Right lobe of liver (tissue), 6 donors: Measurements from ENCODE around the gene ZNF598. TPM values are rescaled to one million over a fixed set of nuclear protein-coding genes. Genes with fewer than 3 reads are reported as not detected.
A peak's percentile ranks its signal among the peaks of the same experiment; 100 is the strongest.

Experiments used
- ATAC-seq, 4 donors: fragments of 200-7000 bp; cut with Tn5 transposase; one replicate each; pipeline ENCODE4 v1.9.1; 2020; ENCODE audit warnings: mild to moderate bottlenecking in 4 of 4, moderate library complexity in 4 of 4
- DNase-seq, 3 donors: peaks; one replicate each; pipeline ENCODE4 v3.0.0-alpha.2; 2020
- H3K27ac ChIP-seq, 3 donors: fragments of 200-600 bp; one replicate each; pipeline ENCODE4 v1.8.0; 2022
- H3K27me3 ChIP-seq, 2 donors: fragments of 200-600 bp; one replicate each; pipeline ENCODE4 v1.8.0; 2022
- H3K36me3 ChIP-seq, 4 donors: fragments of 200-600 bp; sonication (generic) in 1 of 4; one replicate each; pipeline versions ENCODE4 v1.5.1 to v1.8.0; 2017 to 2022; ENCODE audit warnings: control low read depth in 1 of 4
- H3K4me1 ChIP-seq, 4 donors: fragments of 200-600 bp; sonication (generic) in 1 of 4; one replicate each; pipeline versions ENCODE4 v1.5.1 to v1.8.0; 2017 to 2022; ENCODE audit warnings: control low read depth in 1 of 4
- H3K4me3 ChIP-seq, 3 donors: fragments of 200-600 bp; one replicate each; pipeline ENCODE4 v1.8.0; 2022
- H3K9me3 ChIP-seq, 4 donors: fragments of 200-600 bp; sonication (generic) in 1 of 4; one replicate each; pipeline versions ENCODE4 v1.5.1 to v1.8.0; 2017 to 2022; ENCODE audit warnings: control low read depth in 1 of 4
- CTCF ChIP-seq, 4 donors: fragments of 200-600 bp in 3 of 4; fragments of 450-650 bp in 1 of 4; IDR thresholded peaks; one replicate each; pipeline versions ENCODE4 v1.5.1 to v1.8.0; 2016 to 2022; ENCODE audit warnings: antibody characterized with exemption in 4 of 4, mild to moderate bottlenecking in 2 of 4
- POLR2A ChIP-seq: fragments of 450-650 bp; IDR thresholded peaks from one replicate; pipeline ENCODE4 v1.6.1; 2017; ENCODE audit warnings: antibody characterized with exemption, mild to moderate bottlenecking
- WGBS: methylation state at CpG from one replicate; pipeline ENCODE4 v1.1.6; 2018; ENCODE audit warnings: low coverage, low lambda C conversion rate; ENCODE audit not compliant: insufficient coverage; ENCODE audit errors: missing lambda C conversion rate; 5-methylcytosine and 5-hydroxymethylcytosine counted together
- intact Hi-C, 2 donors: fragments of 100-400 bp; cut with DNase I; formaldehyde crosslinking; loops; one replicate each; pipeline versions ENCODE4 v1.11.2 to v1.14.1; 2022
- total RNA-seq, 6 experiments: library from RNA; depleted of rRNA in 2 of 6; stranded (reverse); fragments of >200 nt in 2 of 6; fragmentation: NEBNext Ultra II Directional in 3 of 6; extraction: Animal tissue kit (Norgen Biotek cat#: 25700) in 3 of 6; gene quantifications; one replicate each; pipeline versions ENCODE4 v1.1.0 to v1.2.4, GENCODE V29; 2016 to 2023
- donor health status: DM: no; HTN: yes; CAD: no.
- donor health status: DM: no; HTN: no; CAD: no.
- donor health status: DM: no; HTN: no; CAD: no.
- donor health status: DM: no; HTN: yes; CAD: no.
- donor health status: DM: no; HTN: yes; CAD: no.

The ZNF598 gene
- total RNA-seq, 6 experiments from 2014 or later = 21.6 to 46.4 (median 25.0) TPM

GRCh38 chr16:2042171-2042985 lies 32.8 kb upstream of the ZNF598 start:
- Histone ChIP-seq H3K27me3 (no peaks in the 10 kb centered on the region), H3K36me3 (peaks cover 0 to 4% (median 1%) of the 10 kb centered on the region in 4 donors), H3K4me1 (peaks cover 1 to 47% (median 24%) of the 10 kb centered on the region in 4 donors), H3K9me3 (no peaks in the 10 kb centered on the region), H3K27ac (peak overlapping the region in 2 of 3 donors; percentile 86 to 96), H3K4me3 (no peak overlapping the region)
- WGBS = 31% methylated on average over 6 of the region's 22 CpGs
- DNase-seq (peak in 2 of 3 donors; percentile 87 to 90), ATAC-seq (peak in 2 of 4 donors; percentile 4 to 11)
- no peak for TF ChIP-seq POLR2A
- no peak for TF ChIP-seq CTCF (IDR thresholded peaks at IDR 0.05)
- intact Hi-C loops = no loop called here

GRCh38 chr16:2040787-2041522 lies 31.3 kb upstream of the ZNF598 start:
- Histone ChIP-seq H3K27me3 (no peaks in the 10 kb centered on the region), H3K27ac (peak overlapping the region; percentile 69 to 96 (median 86)), H3K9me3 (no peaks in the 10 kb centered on the region), H3K4me3 (peak overlapping the region in 2 of 3 donors; percentile 74 to 81), H3K36me3 (peaks cover 0 to 6% (median 3%) of the 10 kb centered on the region in 4 donors), H3K4me1 (peaks cover 1 to 45% (median 20%) of the 10 kb centered on the region in 4 donors)
- peak; percentile 83 to 92 (median 90) for DNase-seq
- ATAC-seq = peak; percentile 42 to 58 (median 54)
- whole genome bisulfite sequencing = 18% methylated on average over 2 of the region's 20 CpGs
- TF ChIP-seq POLR2A = peak; percentile 32
- no peak for TF ChIP-seq CTCF (IDR thresholded peaks at IDR 0.05)
- intact Hi-C loops = no loop called here

- intact Hi-C loops = no loop called here
- Histone ChIP-seq H3K4me3 (peak overlapping the region in 2 of 3 donors; percentile 74 to 81), H3K27me3 (no peaks in the 10 kb centered on the region), H3K27ac (peak overlapping the region; percentile 69 to 96 (median 86)), H3K36me3 (peaks cover 0 to 6% (median 3%) of the 10 kb centered on the region in 4 donors), H3K9me3 (no peaks in the 10 kb centered on the region), H3K4me1 (peaks cover 1 to 49% (median 20%) of the 10 kb centered on the region in 4 donors)
- DNase-seq (peak; percentile 52 to 95 (median 94)), ATAC-seq (peak; percentile 3 to 53 (median 44))
- WGBS = 24% methylated on average over 3 of the region's 24 CpGs
- TF ChIP-seq CTCF (IDR thresholded peaks at IDR 0.05) (no peak), POLR2A (no peak)
Observed at GRCh38 chr16:2040041-2040786, 30.6 kb upstream of the ZNF598 start.
